GM19193 (cell line): ENCODE data around the gene RELT.

Source experiments
- POLR2A ChIP-seq: IDR thresholded peaks from 4 replicates; pipeline ENCODE4 v1.6.1; 2011; ENCODE audit not compliant: insufficient read depth, insufficient read length; ENCODE audit errors: extremely low read depth

Gene RELT

DNA sequence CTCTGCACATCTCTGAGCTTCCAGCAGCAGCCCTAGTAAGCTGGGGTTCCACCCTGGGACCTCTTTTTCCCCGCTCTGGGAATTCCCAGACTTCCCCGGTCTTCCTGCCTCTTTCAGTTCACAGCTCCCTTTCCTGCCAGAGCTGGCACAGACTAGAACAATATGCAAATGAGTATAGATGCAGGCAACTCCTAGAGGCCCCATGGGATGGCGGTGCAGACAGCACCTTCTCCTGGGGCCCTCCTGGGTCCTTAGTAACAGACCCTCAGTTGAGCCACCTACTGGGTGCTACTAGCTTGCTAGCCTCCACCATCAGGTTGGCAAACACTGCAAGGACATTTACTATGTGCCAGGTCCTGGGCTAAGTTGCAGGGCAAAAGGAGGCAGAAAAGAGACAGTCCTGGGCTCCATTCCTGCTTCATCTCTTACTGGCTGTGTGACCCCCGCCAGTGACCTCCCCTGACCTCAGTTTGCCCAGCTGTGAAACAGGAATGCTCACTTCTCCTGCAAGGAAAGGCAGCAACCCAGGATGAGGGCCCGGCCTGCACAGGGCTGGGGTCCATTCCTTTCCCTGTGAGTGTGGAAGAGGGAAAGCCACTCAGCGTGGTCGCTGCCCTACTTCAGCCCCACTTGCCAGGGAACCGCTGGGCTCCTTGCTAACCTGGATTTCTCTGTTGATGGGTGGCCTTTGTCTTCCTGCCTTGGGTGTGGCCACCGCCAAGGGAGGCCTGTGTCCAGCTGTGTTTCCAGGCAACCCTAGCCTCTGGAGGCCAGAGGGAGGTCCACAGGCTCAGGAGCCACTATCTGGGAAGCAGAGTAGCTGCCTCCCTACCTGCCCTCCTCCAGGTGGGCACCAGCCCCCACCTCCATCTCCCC lies 7.3 kb downstream of the RELT start:
- no peak for TF ChIP-seq POLR2A

GRCh38 chr11:73384125-73384441 lies 7.9 kb downstream of the RELT start:
- no peak for TF ChIP-seq POLR2A

DNA sequence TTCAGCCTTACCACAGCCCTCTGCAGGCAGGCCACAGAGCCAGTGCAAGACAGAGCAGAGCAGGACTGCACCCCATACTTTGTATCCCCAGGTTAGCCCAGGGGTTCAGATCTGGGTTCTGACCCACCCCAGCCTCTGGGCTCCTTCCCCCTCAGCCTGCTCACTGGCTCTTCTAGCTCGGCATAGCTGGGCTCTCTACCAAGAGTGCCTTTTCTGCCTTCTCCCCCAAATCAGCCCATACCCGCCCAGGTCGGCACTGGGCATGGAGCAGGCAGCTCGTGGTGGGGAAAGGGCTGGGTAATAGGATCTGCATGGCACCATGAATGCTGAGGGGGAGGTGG lies 8.3 kb downstream of the RELT start:
- no peak for TF ChIP-seq POLR2A

- peak; percentile 43 for TF ChIP-seq POLR2A
Observed at GRCh38 chr11:73384872-73385689, 8.9 kb downstream of the RELT start.

- peak; percentile 48 for TF ChIP-seq POLR2A
Observed at GRCh38 chr11:73386016-73386415, 9.8 kb downstream of the RELT start.

- TF ChIP-seq POLR2A = no peak
Observed at GRCh38 chr11:73386546-73386945, 10.3 kb downstream of the RELT start.

DNA sequence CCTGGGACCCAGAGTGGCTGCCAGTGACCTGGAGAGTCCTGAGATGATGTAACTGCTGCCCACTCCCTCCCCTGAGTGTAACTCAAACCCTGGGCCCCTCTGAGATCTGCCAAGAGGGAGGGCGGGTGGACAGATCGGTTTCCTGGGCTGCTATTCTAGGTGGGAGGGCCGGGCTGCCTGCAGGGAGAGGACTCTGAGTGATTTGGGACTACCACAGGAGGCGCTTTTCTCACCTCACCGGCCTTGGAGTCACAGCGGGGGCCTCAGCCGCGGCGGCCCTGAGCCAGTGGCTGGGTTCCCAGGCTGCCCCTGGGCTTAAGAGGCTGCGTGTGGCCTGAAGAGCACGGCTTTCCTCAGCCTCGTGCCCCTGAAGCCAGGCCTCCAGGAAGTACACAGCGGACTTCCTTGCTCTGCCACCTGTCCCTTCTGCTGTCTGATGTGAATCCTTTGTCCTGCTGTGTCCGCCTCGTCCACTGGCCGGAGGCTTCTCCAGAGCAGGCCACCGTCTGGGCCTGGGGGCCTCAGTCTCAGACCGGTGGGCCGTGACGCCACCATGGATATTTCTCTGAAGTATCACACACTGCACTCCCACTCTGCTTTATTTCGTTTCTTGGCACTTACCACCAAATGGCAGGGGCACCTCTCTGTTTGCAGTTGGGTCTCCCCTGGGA lies 11.5 kb downstream of the RELT start:
- TF ChIP-seq POLR2A = no peak

DNA sequence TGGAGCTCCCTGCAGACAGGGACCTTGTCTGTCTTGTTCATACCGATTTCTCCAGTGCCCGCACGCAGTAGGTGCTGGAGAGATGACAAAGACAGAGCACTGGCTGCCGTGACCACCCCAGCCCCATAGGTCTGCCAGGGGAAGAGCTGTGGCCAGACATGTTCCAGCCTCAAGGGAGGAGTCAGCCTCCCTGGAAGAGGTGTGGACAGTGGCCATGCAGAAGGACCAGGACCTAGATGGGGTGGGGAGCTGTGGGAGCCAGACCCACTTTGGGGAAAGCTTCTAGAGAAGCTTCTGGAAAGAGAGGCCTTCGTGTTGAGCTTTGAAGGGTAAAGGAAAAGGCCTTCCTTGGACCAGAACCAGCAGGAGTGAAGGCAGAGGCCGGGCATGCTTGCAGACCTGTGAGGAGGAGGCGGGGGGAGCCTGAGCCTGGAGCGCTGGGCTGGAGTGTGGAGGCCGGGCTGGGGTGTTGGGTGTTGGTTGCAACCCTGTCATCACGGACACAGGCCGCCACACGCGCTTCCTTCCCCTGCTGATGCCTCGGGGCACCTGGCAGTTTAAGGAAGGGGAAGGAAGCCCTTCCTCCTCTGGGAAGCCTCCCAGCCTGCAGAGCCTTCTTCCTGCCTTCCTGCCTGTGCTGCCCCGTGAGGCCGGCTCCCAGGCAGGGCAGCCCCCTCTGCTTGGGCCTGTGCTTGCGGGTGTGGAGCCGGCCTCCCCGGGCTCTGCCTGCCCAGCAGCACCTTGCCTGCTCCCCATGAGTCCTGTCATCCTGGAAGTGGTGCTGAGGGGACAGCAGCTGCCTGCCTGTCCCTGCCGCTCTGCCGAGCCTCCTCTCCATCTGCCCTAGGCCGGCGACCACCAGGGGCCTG lies 12.3 kb downstream of the RELT start:
- no peak for TF ChIP-seq POLR2A

DNA sequence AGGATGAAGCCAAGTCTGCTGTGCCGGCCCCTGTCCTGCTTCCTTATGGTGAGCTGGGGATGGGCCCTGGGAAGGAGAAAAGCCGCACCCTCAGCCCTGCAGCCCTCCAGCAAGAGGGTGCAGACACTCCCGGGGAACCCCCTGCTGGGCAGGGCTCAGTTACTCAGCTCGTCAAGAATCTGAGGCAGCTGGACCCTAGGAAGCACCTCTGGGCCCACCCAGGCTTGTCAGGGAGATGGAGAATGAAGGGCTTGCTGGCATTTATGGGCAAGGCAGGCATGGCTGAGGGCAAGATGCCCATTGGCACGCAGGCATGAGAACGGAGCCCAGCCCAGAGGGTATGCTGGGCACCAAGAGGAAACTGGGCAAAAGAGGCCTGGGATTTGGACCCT lies 12.9 kb downstream of the RELT start:
- TF ChIP-seq POLR2A = no peak

- TF ChIP-seq POLR2A = no peak
Observed at GRCh38 chr11:73389916-73390315, 13.7 kb downstream of the RELT start.

GRCh38 chr11:73390601-73391565 lies 14.7 kb downstream of the RELT start:
- no peak for TF ChIP-seq POLR2A

GRCh38 chr11:73391665-73392064 lies 15.5 kb downstream of the RELT start:
- TF ChIP-seq POLR2A = no peak

GRCh38 chr11:73392108-73393010 lies 16.2 kb downstream of the RELT start:
- no peak for TF ChIP-seq POLR2A

- TF ChIP-seq POLR2A = no peak
Observed at GRCh38 chr11:73393011-73393380, 16.8 kb downstream of the RELT start.
